SW 1271 (cell line): Measurements from ENCODE around the gene TWIST1.

ENCODE experiments used
- DNase-seq, 2 experiments: peaks; one replicate each; lab custom pipeline; 2025; lab: John Stamatoyannopoulos, UW

TWIST1 gene

GRCh38 chr7:19117091-19117869 lies at the start of gene TWIST1:
TSS of gene TWIST1 (minus strand) at chr7:19117636. CDS start at chr7:19117321, 315 bp downstream.
- peak; percentile 60 to 78 for DNase-seq

- no peak for DNase-seq
Measured at GRCh38 chr7:19161671-19162070, 44.2 kb upstream of the TWIST1 start.

- no peak for DNase-seq
Measured at GRCh38 chr7:19146699-19147098, 29.3 kb upstream of the TWIST1 start.

GRCh38 chr7:19145434-19146115 lies 28.1 kb upstream of the TWIST1 start:
- no peak for DNase-seq

- DNase-seq = no peak
Measured at GRCh38 chr7:19144661-19145433, 27.4 kb upstream of the TWIST1 start, which contains the start of gene FERD3L. TSS of gene FERD3L (minus strand) at chr7:19145421. CDS start at chr7:19145362, 59 bp downstream.

- no peak for DNase-seq
Measured at GRCh38 chr7:19143881-19144574, 26.6 kb upstream of the TWIST1 start.

- DNase-seq = no peak
Measured at GRCh38 chr7:19139706-19140327, 22.4 kb upstream of the TWIST1 start.

GRCh38 chr7:19133886-19134285 lies 16.4 kb upstream of the TWIST1 start:
- no peak for DNase-seq

GRCh38 chr7:19133390-19133789 lies 16.0 kb upstream of the TWIST1 start:
- no peak for DNase-seq

- DNase-seq = no peak
Measured at GRCh38 chr7:19128856-19129255, 11.4 kb upstream of the TWIST1 start.

- peak in 1 of 2 experiments; percentile 76 for DNase-seq
Measured at GRCh38 chr7:19121977-19122588, 4.6 kb upstream of the TWIST1 start.

GRCh38 chr7:19119870-19120486 lies 2.5 kb upstream of the TWIST1 start:
- DNase-seq = no peak

- DNase-seq = no peak
Measured at GRCh38 chr7:19119372-19119771, 1.9 kb upstream of the TWIST1 start.

- DNase-seq = no peak
Measured at GRCh38 chr7:19118636-19119371, 1.4 kb upstream of the TWIST1 start.

- no peak for DNase-seq
Measured at GRCh38 chr7:19117870-19118608, 603 bp upstream of the TWIST1 start.

- DNase-seq = peak in 1 of 2 experiments; percentile 65
Measured at GRCh38 chr7:19116121-19117090, 1.0 kb downstream of the TWIST1 start.

GRCh38 chr7:19114551-19114855 lies 2.9 kb downstream of the TWIST1 start:
- no peak for DNase-seq
